SU-DHL-6 (cell line): ENCODE data around the gene CADM1.

ENCODE experiments used
- EZH2phosphoT487 ChIP-seq: fragments of 200-600 bp; sonication (generic), shearing (Covaris generic); conservative IDR thresholded peaks from 2 replicates; pipeline ENCODE4 v1.6.1; 2018; ENCODE audit warnings: mild to moderate bottlenecking, antibody characterized with exemption, low read length, moderate library complexity, mixed read lengths
- TF ChIP-seq, protein P1 (sequence below): fragments of 200-600 bp; sonication (generic); IDR thresholded peaks from one replicate; pipeline ENCODE4 v1.5.1; 2017; ENCODE audit warnings: antibody characterized with exemption, mild to moderate bottlenecking, low read length, moderate library complexity; ENCODE audit not compliant: insufficient read depth, poor library complexity, severe bottlenecking

DNA sequence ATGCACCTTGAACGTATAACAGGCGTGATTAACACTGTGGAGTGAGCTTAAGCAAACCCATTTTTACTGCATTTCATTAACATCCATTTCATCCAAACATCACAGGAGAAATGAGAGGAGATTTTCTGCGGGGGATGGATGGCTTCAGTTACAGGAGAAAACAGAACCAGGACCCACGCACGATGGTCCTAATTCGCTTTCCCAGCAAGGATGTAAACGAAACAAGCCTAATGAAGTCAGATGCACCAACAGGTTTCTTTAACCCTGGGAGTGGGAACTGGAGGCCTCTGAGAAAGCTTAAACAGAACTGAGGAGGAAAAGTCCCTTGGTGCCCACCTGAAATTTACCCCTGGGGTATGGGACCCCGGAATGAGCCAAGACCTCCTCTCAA is 2.7 kb downstream of the CADM1 start:
- no peak for TF ChIP-seq EZH2phosphoT487
- TF ChIP-seq, protein P1, sequence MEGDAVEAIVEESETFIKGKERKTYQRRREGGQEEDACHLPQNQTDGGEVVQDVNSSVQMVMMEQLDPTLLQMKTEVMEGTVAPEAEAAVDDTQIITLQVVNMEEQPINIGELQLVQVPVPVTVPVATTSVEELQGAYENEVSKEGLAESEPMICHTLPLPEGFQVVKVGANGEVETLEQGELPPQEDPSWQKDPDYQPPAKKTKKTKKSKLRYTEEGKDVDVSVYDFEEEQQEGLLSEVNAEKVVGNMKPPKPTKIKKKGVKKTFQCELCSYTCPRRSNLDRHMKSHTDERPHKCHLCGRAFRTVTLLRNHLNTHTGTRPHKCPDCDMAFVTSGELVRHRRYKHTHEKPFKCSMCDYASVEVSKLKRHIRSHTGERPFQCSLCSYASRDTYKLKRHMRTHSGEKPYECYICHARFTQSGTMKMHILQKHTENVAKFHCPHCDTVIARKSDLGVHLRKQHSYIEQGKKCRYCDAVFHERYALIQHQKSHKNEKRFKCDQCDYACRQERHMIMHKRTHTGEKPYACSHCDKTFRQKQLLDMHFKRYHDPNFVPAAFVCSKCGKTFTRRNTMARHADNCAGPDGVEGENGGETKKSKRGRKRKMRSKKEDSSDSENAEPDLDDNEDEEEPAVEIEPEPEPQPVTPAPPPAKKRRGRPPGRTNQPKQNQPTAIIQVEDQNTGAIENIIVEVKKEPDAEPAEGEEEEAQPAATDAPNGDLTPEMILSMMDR: no peak
